ENCODE data around the gene ZNF695.
A peak's percentile ranks its signal among the peaks of the same experiment; 100 is the strongest.

Gene ZNF695

GRCh38 chr1:246954126-246954525 is 53.7 kb downstream of the ZNF695 start:
- peak; percentile 14 for DNase-seq

GRCh38 chr1:246951413-246951812 is 56.4 kb downstream of the ZNF695 start:
- no peak for DNase-seq

- DNase-seq: no peak
Measured at GRCh38 chr1:246949956-246950355, 57.9 kb downstream of the ZNF695 start.

- peak; percentile 73 for DNase-seq
Measured at GRCh38 chr1:246947255-246947654, 60.6 kb downstream of the ZNF695 start.

- DNase-seq: no peak
Measured at GRCh38 chr1:246946366-246946765, 61.5 kb downstream of the ZNF695 start.
